SH-SY5Y (cell line): ENCODE measurements around the gene DUT.

Experiments
- GATA2 ChIP-seq: IDR thresholded peaks from 2 replicates; pipeline ENCODE4 v1.6.1; 2011; ENCODE audit warnings: mild to moderate bottlenecking, low read depth, low read length
- GATA3 ChIP-seq: IDR thresholded peaks from 2 replicates; pipeline ENCODE4 v1.6.1; 2011; ENCODE audit warnings: low read depth, mild to moderate bottlenecking, low read length, moderate library complexity

GRCh38 chr15:48371550-48371949, 40.3 kb downstream of the DUT start:
- TF ChIP-seq GATA3 (no peak), GATA2 (no peak)
